HG03103 (cell line): ENCODE measurements around the gene PDZRN3.
"Not testable (repeated sequence)": the region's sequence is repeated elsewhere in the genome, so short reads cannot be mapped to it uniquely, and the experiment has no call there.

ENCODE experiments used
- ATAC-seq: cut with Tn5 transposase; IDR thresholded peaks from one replicate; pipeline ENCODE4 v1.9.1; 2021; ENCODE audit warnings: low read depth; ENCODE audit not compliant: unreplicated experiment

The PDZRN3 gene

GRCh38 chr3:73597476-73597875, 27.3 kb downstream of the PDZRN3 start:
- ATAC-seq = no peak

DNA sequence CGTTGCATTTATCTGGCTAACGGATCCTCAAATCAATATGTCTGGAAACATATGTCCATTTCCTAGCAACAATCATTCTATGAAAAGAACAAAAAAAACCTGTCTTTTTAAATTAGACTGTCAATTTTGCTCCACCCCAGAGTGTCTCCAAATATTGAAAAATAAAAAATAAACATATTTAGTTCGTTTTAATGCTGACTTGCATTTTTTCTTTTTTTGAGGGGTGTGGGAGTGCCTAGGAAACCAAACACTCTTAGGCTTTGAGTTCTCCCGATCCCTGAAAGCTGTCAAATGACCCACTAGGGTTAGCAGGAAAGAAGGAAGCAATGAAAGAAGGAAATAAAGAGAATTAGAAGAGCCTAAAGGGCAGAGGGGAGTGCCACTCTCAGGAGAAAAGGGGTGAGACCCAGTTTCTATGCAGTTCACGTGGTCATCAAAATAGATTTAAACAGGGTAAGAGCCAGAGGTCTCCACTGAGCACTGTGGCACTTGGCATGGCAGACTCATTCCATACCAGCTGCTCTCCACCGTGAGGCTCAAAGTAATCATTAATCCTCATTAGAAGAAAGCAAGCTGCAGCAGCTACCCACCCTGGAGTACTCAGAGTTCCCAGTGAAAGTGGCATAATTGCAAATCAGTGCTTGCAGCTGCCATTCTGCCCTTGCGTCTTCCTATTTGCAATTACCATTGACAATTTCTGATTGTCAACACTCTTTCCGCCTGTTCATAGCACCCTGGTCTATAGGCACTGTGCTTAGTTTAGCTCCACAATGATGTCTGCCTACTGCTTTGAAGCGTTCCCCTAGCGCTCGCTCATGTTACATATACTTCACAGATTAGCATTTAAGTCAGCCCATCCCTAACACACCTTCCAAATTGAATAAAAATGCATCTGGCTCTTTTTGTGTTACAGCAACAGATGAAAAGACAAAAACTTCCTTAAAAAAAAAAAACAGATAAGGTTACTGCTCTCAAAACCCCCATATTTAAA, 32.3 kb downstream of the PDZRN3 start:
- no peak for ATAC-seq

GRCh38 chr3:73591286-73591800, 33.4 kb downstream of the PDZRN3 start:
- no peak for ATAC-seq

GRCh38 chr3:73586628-73587027, 38.1 kb downstream of the PDZRN3 start:
- no peak for ATAC-seq

- no peak for ATAC-seq
These were observed 38.6 kb downstream of the PDZRN3 start for GRCh38 chr3:73586190-73586589.

GRCh38 chr3:73584873-73585272, 39.9 kb downstream of the PDZRN3 start:
- no peak for ATAC-seq

DNA sequence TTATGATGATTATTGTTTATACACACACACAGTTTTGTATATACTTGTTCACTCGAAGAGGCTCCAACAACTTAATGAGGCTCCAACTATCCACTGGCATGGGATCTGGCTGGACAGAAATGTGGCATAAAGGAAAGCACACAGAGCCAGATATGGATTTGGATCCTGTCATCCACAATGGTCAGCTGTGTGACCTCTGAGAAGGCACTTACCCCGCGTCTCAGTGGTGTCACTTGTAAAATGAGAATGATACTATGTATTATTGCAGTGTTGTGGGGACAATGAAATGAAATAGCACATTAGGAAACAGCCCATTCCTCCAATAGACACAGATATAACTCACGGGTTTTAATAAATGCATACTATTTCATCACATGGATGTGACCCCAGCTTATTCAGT, 42.2 kb downstream of the PDZRN3 start:
- ATAC-seq = no peak

DNA sequence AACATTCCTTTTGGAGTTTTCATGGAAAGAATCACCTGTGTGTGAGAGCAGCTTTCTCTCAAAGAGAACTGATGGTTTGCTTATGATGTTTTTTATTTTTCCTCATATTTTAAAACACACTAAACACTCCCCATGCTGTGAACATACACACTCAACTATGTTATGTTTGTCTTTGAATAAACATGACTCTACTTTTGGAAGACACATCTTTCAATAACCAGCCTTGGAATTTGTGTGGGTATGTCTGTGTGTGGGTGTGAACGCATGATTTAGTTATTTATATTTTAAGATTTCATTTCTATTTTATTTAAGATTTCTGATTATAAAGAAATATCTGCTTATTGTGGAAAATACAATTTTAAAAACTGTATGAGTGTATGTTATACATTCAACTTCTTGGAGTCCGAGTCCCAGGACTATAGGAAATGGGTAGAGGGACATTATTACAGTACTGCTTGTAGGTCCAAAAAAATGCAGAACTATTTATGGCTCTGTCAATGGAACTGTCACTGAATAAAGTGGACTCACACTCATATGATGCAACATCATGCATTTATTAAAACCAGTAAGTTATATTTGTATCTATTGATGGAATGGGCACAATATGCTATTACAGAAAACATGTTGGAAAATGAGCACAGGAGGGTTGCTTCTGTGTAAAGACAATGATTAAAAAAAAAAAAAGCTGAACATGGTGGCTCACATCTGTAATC, 43.5 kb downstream of the PDZRN3 start:
- no peak for ATAC-seq

GRCh38 chr3:73580343-73580742, 44.4 kb downstream of the PDZRN3 start:
- no peak for ATAC-seq

DNA sequence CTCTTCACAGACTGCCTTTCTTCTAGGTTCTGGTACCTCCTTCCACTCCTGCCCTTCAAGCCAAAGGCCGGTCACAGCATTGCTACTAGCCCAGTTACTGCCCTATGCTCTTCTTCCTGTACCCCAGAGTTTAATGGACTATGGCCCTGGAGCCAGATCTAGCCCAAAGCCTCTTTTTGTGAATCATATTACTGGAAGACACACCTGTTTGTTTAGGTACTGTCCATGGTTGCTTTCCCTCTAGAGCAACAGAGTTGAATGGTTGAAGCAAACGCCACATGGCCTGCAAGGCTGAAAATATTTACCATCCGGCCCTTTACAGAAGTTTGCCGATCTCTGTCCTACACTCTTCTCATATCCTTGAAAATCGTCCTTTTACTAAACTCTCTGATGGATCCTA, 47.0 kb downstream of the PDZRN3 start:
- ATAC-seq = no peak

GRCh38 chr3:73576999-73577461, 47.7 kb downstream of the PDZRN3 start:
- ATAC-seq = no peak

GRCh38 chr3:73575953-73576352, 48.8 kb downstream of the PDZRN3 start:
- ATAC-seq = no peak

- ATAC-seq = no peak
These were observed 49.2 kb downstream of the PDZRN3 start for GRCh38 chr3:73575519-73575918.

DNA sequence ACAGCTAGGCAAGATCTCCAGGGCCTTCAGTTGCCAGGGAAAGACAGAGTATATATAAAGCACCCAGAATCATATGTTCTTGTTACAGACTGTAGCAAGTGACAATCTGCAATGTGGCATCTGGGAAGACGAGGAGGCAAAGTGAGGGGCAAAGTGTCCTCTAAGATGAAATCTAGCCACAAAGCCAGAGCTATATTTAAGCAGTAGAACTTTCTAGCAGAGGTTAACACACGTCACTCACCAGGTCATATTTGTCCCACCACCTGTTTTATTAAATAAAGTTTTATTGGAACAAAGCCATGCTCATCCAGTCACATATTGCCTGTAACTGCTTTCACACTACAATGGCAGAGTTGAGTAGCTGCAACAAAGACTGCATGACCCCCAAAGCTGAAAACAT, 51.5 kb downstream of the PDZRN3 start:
- ATAC-seq = no peak

DNA sequence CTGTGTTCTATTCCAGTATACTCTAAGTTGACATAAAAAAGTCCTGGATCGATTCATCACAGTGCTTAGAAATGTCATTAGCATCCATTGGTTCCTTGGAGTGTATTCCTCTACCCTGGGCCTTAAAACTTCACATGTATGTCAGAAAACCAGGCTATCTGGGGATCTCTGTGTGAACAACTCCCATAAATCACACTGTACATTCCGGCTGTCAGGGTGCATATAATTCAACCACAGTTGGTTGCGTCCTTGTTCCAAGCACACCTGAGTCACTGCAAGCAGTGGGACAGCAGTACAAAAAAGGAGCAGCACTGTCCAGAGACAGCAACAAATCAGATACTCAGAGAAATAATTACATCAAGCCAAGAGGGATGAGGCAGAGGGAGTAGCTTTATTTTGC, 52.4 kb downstream of the PDZRN3 start:
- ATAC-seq = no peak

GRCh38 chr3:73571238-73571794, 53.4 kb downstream of the PDZRN3 start:
- no peak for ATAC-seq

DNA sequence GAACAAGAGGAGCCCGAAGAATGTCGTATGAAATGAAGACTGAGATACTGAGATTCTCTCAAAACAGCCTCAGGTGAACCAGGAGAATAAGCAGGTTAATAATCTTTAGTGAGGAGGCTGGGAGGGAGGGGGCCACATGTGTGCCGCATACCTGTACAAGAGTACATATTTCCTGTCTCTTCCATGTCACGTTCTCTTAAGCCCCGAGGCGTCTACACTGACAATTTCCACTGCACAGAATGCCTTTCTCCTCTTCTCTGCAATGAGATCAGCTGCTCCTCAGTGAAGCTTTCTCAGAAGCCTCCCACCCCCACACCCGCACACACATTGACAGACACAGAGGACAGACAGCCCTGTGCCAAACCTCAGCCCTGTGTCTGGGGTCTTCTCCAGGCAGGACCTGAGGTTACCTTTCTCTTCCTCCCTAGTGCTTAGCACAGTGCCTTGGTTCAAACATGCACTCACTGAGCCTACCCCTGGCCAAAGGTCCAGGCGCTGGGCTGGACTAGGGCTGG, 55.4 kb downstream of the PDZRN3 start:
- no peak for ATAC-seq

GRCh38 chr3:73568371-73568862, 56.3 kb downstream of the PDZRN3 start:
- no peak for ATAC-seq

GRCh38 chr3:73565374-73565773, 59.4 kb downstream of the PDZRN3 start:
- not testable (repeated sequence) for ATAC-seq

GRCh38 chr3:73563896-73564582, 60.7 kb downstream of the PDZRN3 start:
- no peak for ATAC-seq
